GM19043 (cell line): Measurements from ENCODE around the gene ZNF804B.

Experiments used
- ATAC-seq: cut with Tn5 transposase; IDR thresholded peaks from one replicate; pipeline ENCODE4 v1.9.1; 2021; ENCODE audit warnings: low read depth; ENCODE audit not compliant: unreplicated experiment

ZNF804B gene

GRCh38 chr7:88964418-88964817, 204.9 kb downstream of the ZNF804B start:
- no peak for ATAC-seq

GRCh38 chr7:88965371-88965770, 205.9 kb downstream of the ZNF804B start:
- no peak for ATAC-seq

- ATAC-seq = no peak
Observed at GRCh38 chr7:88967432-88967831, 207.9 kb downstream of the ZNF804B start.

- no peak for ATAC-seq
Observed at GRCh38 chr7:88969167-88969566, 209.7 kb downstream of the ZNF804B start.

GRCh38 chr7:88985295-88985694, 225.8 kb downstream of the ZNF804B start:
- ATAC-seq = no peak

- no peak for ATAC-seq
Observed at GRCh38 chr7:89001306-89001705, 241.8 kb downstream of the ZNF804B start.

GRCh38 chr7:89002981-89003956, 243.8 kb downstream of the ZNF804B start:
- peak; percentile 61 for ATAC-seq

- no peak for ATAC-seq
Observed at GRCh38 chr7:89012016-89012415, 252.5 kb downstream of the ZNF804B start.

GRCh38 chr7:89017695-89018094, 258.2 kb downstream of the ZNF804B start:
- no peak for ATAC-seq

- no peak for ATAC-seq
Observed at GRCh38 chr7:89021741-89022140, 262.2 kb downstream of the ZNF804B start.

GRCh38 chr7:89023206-89023605, 263.7 kb downstream of the ZNF804B start:
- no peak for ATAC-seq

GRCh38 chr7:89023877-89024276, 264.4 kb downstream of the ZNF804B start:
- ATAC-seq = no peak

- no peak for ATAC-seq
Observed at GRCh38 chr7:89027781-89028180, 268.3 kb downstream of the ZNF804B start.

- ATAC-seq = no peak
Observed at GRCh38 chr7:89028319-89028718, 268.8 kb downstream of the ZNF804B start.

GRCh38 chr7:89029864-89030263, 270.4 kb downstream of the ZNF804B start:
- no peak for ATAC-seq

- no peak for ATAC-seq
Observed at GRCh38 chr7:89041240-89041639, 281.7 kb downstream of the ZNF804B start.

- ATAC-seq = no peak
Observed at GRCh38 chr7:89042940-89043339, 283.4 kb downstream of the ZNF804B start.

- no peak for ATAC-seq
Observed at GRCh38 chr7:89049043-89049442, 289.5 kb downstream of the ZNF804B start.

GRCh38 chr7:89053130-89053529, 293.6 kb downstream of the ZNF804B start:
- no peak for ATAC-seq

- ATAC-seq = no peak
Observed at GRCh38 chr7:89054361-89054760, 294.9 kb downstream of the ZNF804B start.

GRCh38 chr7:89060234-89060633, 300.7 kb downstream of the ZNF804B start:
- no peak for ATAC-seq

- no peak for ATAC-seq
Observed at GRCh38 chr7:89064831-89065230, 305.3 kb downstream of the ZNF804B start.
